SU-DHL-6 (cell line): ENCODE data around the gene CNMD.
"Not testable (repeated sequence)": the region's sequence is repeated elsewhere in the genome, so short reads cannot be mapped to it uniquely, and the experiment has no call there.

Experiments used
- H2AFZ ChIP-seq: fragments of 200-600 bp; sonication (generic); 2 replicates; pipeline ENCODE4 v1.6.1; 2014; ENCODE audit warnings: low read depth, mild to moderate bottlenecking, moderate library complexity, mixed read lengths, antibody characterized with exemption, low read length; ENCODE audit not compliant: severe bottlenecking
- H3F3A ChIP-seq: fragments of 200-600 bp; shearing (Covaris generic); 2 replicates; pipeline ENCODE4 v1.6.0; 2016; ENCODE audit warnings: antibody characterized with exemption, mild to moderate bottlenecking; ENCODE audit not compliant: insufficient read depth
- H3K27ac ChIP-seq: fragments of 200-600 bp; sonication (generic); 2 replicates; pipeline ENCODE4 v1.5.1; 2016; ENCODE audit warnings: low read depth, mild to moderate bottlenecking, low read length, moderate library complexity, mixed read lengths
- H3K27me3 ChIP-seq: fragments of 200-600 bp; sonication (generic), shearing (Covaris generic); 2 replicates; pipeline ENCODE4 v1.6.0; 2014; ENCODE audit warnings: mild to moderate bottlenecking, low read length
- H3K36me3 ChIP-seq: fragments of 200-600 bp; sonication (generic); 2 replicates; pipeline ENCODE4 v1.6.1; 2014; ENCODE audit warnings: mild to moderate bottlenecking, low read length, mixed read lengths
- H3K4me2 ChIP-seq: fragments of 300-600, 200-600 bp; shearing (Covaris generic), sonication (generic); 2 replicates; pipeline ENCODE4 v1.6.0; 2014; ENCODE audit warnings: low read length, low read depth, mild to moderate bottlenecking; ENCODE audit not compliant: poor library complexity, severe bottlenecking
- H3K4me3 ChIP-seq: fragments of 200-600 bp; sonication (generic); 2 replicates; pipeline ENCODE4 v1.5.1; 2014; ENCODE audit warnings: antibody characterized with exemption, low read length, mild to moderate bottlenecking, mixed read lengths; ENCODE audit not compliant: insufficient read depth, poor library complexity, severe bottlenecking
- H3K79me2 ChIP-seq: fragments of 200-600 bp; sonication (generic); 2 replicates; pipeline ENCODE4 v1.6.1; 2014; ENCODE audit warnings: mild to moderate bottlenecking, low read length, moderate library complexity; ENCODE audit not compliant: insufficient read depth
- H3K9ac ChIP-seq: fragments of 200-600 bp; sonication (generic); 2 replicates; pipeline ENCODE4 v1.7.0; 2014; ENCODE audit warnings: mild to moderate bottlenecking, low read length
- H3K9me2 ChIP-seq: fragments of 200-600 bp; sonication (generic); replicated peaks from 2 replicates; pipeline ENCODE4 v1.6.1; 2014; ENCODE audit warnings: low read length; ENCODE audit not compliant: insufficient read depth
- H3K9me3 ChIP-seq: fragments of 200-600 bp; sonication (generic); 2 replicates; pipeline ENCODE4 v1.6.1; 2014; ENCODE audit warnings: low read length, mixed read lengths; ENCODE audit not compliant: insufficient read depth
- H4K20me1 ChIP-seq: fragments of 200-600 bp; sonication (generic); 2 replicates; pipeline ENCODE4 v1.6.1; 2014; ENCODE audit warnings: low read depth, mild to moderate bottlenecking, antibody characterized with exemption, low read length, moderate library complexity, mixed read lengths
- CTCF ChIP-seq: fragments of 200-600 bp; sonication (generic); IDR thresholded peaks from one replicate; pipeline ENCODE4 v1.5.1; 2017; ENCODE audit warnings: antibody characterized with exemption, mild to moderate bottlenecking, low read length, moderate library complexity; ENCODE audit not compliant: insufficient read depth, poor library complexity, severe bottlenecking
- EZH2phosphoT487 ChIP-seq: fragments of 200-600 bp; sonication (generic), shearing (Covaris generic); conservative IDR thresholded peaks from 2 replicates; pipeline ENCODE4 v1.6.1; 2018; ENCODE audit warnings: mild to moderate bottlenecking, antibody characterized with exemption, low read length, moderate library complexity, mixed read lengths

Gene CNMD

GRCh38 chr13:52711286-52711685 is 28.3 kb downstream of the CNMD start:
- Histone ChIP-seq H3K79me2 (no peaks in the 10 kb centered on the region), H3K27me3 (no peaks in the 10 kb centered on the region), H3K36me3 (no peaks in the 10 kb centered on the region), H3K4me2 (no peak overlapping the region), H3K9me3 (no peaks in the 10 kb centered on the region), H3F3A (no peaks in the 10 kb centered on the region), H2AFZ (no peak overlapping the region), H3K9ac (no peak overlapping the region), H3K4me3 (no peak overlapping the region), H4K20me1 (no peaks in the 10 kb centered on the region), H3K9me2 (no peaks in the 10 kb centered on the region), H3K27ac (no peak overlapping the region)
- no peak for TF ChIP-seq CTCF
- TF ChIP-seq EZH2phosphoT487, result no peak

GRCh38 chr13:52708266-52708665 is 31.4 kb downstream of the CNMD start:
- H3F3A ChIP-seq, H3K4me3 ChIP-seq, H2AFZ ChIP-seq, H3K36me3 ChIP-seq, H3K9me3 ChIP-seq, H3K27ac ChIP-seq, H3K79me2 ChIP-seq, H3K9me2 ChIP-seq, H3K27me3 ChIP-seq, H3K4me2 ChIP-seq, H3K9ac ChIP-seq, H4K20me1 ChIP-seq: not testable (repeated sequence)

- Histone ChIP-seq H3K9me3 (no peaks in the 10 kb centered on the region), H4K20me1 (no peaks in the 10 kb centered on the region), H3K9me2 (no peaks in the 10 kb centered on the region), H3K9ac (no peak overlapping the region), H3K27me3 (no peaks in the 10 kb centered on the region), H2AFZ (no peak overlapping the region), H3K4me2 (no peak overlapping the region), H3F3A (no peaks in the 10 kb centered on the region), H3K27ac (no peak overlapping the region), H3K4me3 (no peak overlapping the region), H3K79me2 (no peaks in the 10 kb centered on the region), H3K36me3 (no peaks in the 10 kb centered on the region)
- TF ChIP-seq EZH2phosphoT487, result no peak
- no peak for TF ChIP-seq CTCF
These were observed 32.2 kb downstream of the CNMD start for GRCh38 chr13:52707375-52707774.

GRCh38 chr13:52706081-52706480 is 33.5 kb downstream of the CNMD start:
- H3K27me3 ChIP-seq, result no peaks in the 10 kb centered on the region
- no peak overlapping the region for H3K4me2 ChIP-seq
- no peak overlapping the region for H3K27ac ChIP-seq
- H2AFZ ChIP-seq, result no peak overlapping the region
- H3K9me2 ChIP-seq, result no peaks in the 10 kb centered on the region
- TF ChIP-seq CTCF (no peak), EZH2phosphoT487 (no peak)
- H3K79me2 ChIP-seq, result no peaks in the 10 kb centered on the region
- H3F3A ChIP-seq, result no peaks in the 10 kb centered on the region
- H3K4me3 ChIP-seq, result no peak overlapping the region
- H3K9ac ChIP-seq, result no peak overlapping the region
- no peaks in the 10 kb centered on the region for H3K9me3 ChIP-seq
- no peaks in the 10 kb centered on the region for H3K36me3 ChIP-seq
- H4K20me1 ChIP-seq, result no peaks in the 10 kb centered on the region
